NCI-H1930 (cell line): ENCODE results near the gene MMP3.

ENCODE experiments used
- DNase-seq, 2 experiments: peaks; one replicate each; lab custom pipeline; 2025; lab: John Stamatoyannopoulos, UW

Gene MMP3

GRCh38 chr11:102843489-102843888 lies at the start of gene MMP3:
MMP3 (minus strand) TSS chr11:102843609; CDS start chr11:102843546, 63 bp downstream.
- no peak for DNase-seq

GRCh38 chr11:102891736-102892135 lies 48.3 kb upstream of the MMP3 start:
- no peak for DNase-seq

GRCh38 chr11:102886999-102887398 lies 43.6 kb upstream of the MMP3 start:
- DNase-seq, result no peak

- no peak for DNase-seq
Measured at GRCh38 chr11:102883141-102883540, 39.7 kb upstream of the MMP3 start.

GRCh38 chr11:102882389-102883024 lies 39.1 kb upstream of the MMP3 start:
- no peak for DNase-seq

GRCh38 chr11:102879801-102880200 lies 36.4 kb upstream of the MMP3 start:
- DNase-seq, result no peak

- no peak for DNase-seq
Measured at GRCh38 chr11:102878595-102878994, 35.2 kb upstream of the MMP3 start.

GRCh38 chr11:102874852-102875251 lies 31.4 kb upstream of the MMP3 start, which contains the start of gene MMP12:
MMP12 (minus strand) TSS chr11:102874982; CDS start chr11:102874937, 45 bp downstream.
- no peak for DNase-seq

GRCh38 chr11:102869354-102869964 lies 26.1 kb upstream of the MMP3 start:
- peak in 1 of 2 experiments; percentile 56 for DNase-seq

- no peak for DNase-seq
Measured at GRCh38 chr11:102868339-102868738, 24.9 kb upstream of the MMP3 start.

- no peak for DNase-seq
Measured at GRCh38 chr11:102864724-102865123, 21.3 kb upstream of the MMP3 start.

- DNase-seq, result no peak
Measured at GRCh38 chr11:102853956-102854355, 10.5 kb upstream of the MMP3 start.

- no peak for DNase-seq
Measured at GRCh38 chr11:102853055-102853454, 9.6 kb upstream of the MMP3 start.

- no peak for DNase-seq
Measured at GRCh38 chr11:102850973-102851745, 7.8 kb upstream of the MMP3 start.

GRCh38 chr11:102849311-102849710 lies 5.9 kb upstream of the MMP3 start:
- DNase-seq, result no peak

- DNase-seq, result no peak
Measured at GRCh38 chr11:102846292-102846691, 2.9 kb upstream of the MMP3 start.

- DNase-seq, result no peak
Measured at GRCh38 chr11:102842930-102843329, 479 bp downstream of the MMP3 start.

GRCh38 chr11:102840018-102840417 lies 3.4 kb downstream of the MMP3 start:
- DNase-seq, result no peak

- no peak for DNase-seq
Measured at GRCh38 chr11:102837646-102838045, 5.8 kb downstream of the MMP3 start.

GRCh38 chr11:102837156-102837555 lies 6.3 kb downstream of the MMP3 start:
- no peak for DNase-seq

GRCh38 chr11:102836290-102836875 lies 7.0 kb downstream of the MMP3 start:
- DNase-seq, result no peak

GRCh38 chr11:102833731-102834130 lies 9.7 kb downstream of the MMP3 start:
- DNase-seq, result no peak

GRCh38 chr11:102832612-102833011 lies 10.8 kb downstream of the MMP3 start:
- DNase-seq, result no peak
